ENCODE measurements around the gene TAF11. TPM values are rescaled to one million over a fixed set of nuclear protein-coding genes. Genes with fewer than 3 reads are reported as not detected.
A peak's percentile ranks its signal among the peaks of the same experiment; 100 is the strongest.

TAF11 gene
- total RNA-seq, 2 experiments from 2014 or later: 30.1 to 41.5 TPM

DNA sequence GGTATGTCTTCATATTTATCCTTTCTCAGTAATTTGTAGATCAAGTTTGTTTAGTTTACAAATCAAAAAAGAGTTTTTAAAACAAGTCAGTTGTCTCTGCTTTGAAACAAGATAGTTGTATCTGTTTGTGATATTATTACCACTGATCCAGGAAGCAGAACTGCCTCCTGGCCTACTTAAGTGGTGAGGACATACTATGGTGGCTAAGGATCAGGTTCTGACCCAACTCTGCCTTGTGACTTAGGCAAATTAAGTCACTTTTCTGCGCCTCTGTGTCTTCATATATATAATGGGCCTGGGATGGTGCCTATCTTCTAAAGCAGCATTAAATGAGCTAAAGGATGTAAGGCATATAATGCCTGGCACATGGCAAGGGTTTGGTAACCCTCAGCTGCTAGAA is 9.9 kb upstream of the TAF11 start:
- Histone ChIP-seq H2AFZ (ENCODE audit: low read length) (no peak overlapping the region), H3K4me3 (ENCODE audit: low read depth, low read length, poor library complexity, severe bottlenecking) (no peak overlapping the region), H3K36me3 (ENCODE audit: insufficient read depth, low read length) (no peaks in the 10 kb centered on the region), H3K27ac (ENCODE audit: low read depth, low read length, poor library complexity, severe bottlenecking) (no peak overlapping the region), H3K4me2 (ENCODE audit: low read length) (no peak overlapping the region), H3K4me1 (ENCODE audit: insufficient read depth, low read length, poor library complexity, severe bottlenecking) (peaks cover 9% of the 10 kb centered on the region), H4K20me1 (ENCODE audit: insufficient read depth, low read length) (no peaks in the 10 kb centered on the region), H3K9me2 (ENCODE audit: insufficient read depth, low read length) (no peaks in the 10 kb centered on the region), H3K9me3 (ENCODE audit: low read length) (no peaks in the 10 kb centered on the region), H3K79me2 (ENCODE audit: insufficient read depth, low read depth, low read length) (no peaks in the 10 kb centered on the region)
- TF ChIP-seq CTCF (conservative IDR thresholded peaks at IDR 0.05; ENCODE audit: low read length) (no peak), EZH2phosphoT487 (IDR thresholded peaks at IDR 0.05; ENCODE audit: borderline replicate concordance, low read depth, low read length) (no peak)
- no peak for DNase-seq (ENCODE audit: low spot score)
- POLR2A ChIA-PET: interaction anchor here (1.0 kb wide), 1 partner anchor 10 kb away, joined by 4 read pairs; the partner anchor contains the start of gene TAF11
- CTCF ChIA-PET (ENCODE audit: unreplicated experiment): no interaction called here
- intact Hi-C loops (cut with micrococcal nuclease; ENCODE audit: unreplicated experiment): no loop called here
- no TSS peak for BruUV-seq (replicated peaks)

- no peak for DNase-seq (ENCODE audit: low spot score)
- BruUV-seq (replicated peaks): no TSS peak
- ChIA-PET CTCF (ENCODE audit: unreplicated experiment) (no interaction called here), POLR2A (no interaction called here)
- no peaks in the 10 kb centered on the region for H4K20me1 ChIP-seq (ENCODE audit: insufficient read depth, low read length)
- no peak overlapping the region for H3K4me3 ChIP-seq (ENCODE audit: low read depth, low read length, poor library complexity, severe bottlenecking)
- H3K4me1 ChIP-seq (ENCODE audit: insufficient read depth, low read length, poor library complexity, severe bottlenecking): peaks cover 9% of the 10 kb centered on the region
- H3K79me2 ChIP-seq (ENCODE audit: insufficient read depth, low read depth, low read length): no peaks in the 10 kb centered on the region
- H3K9me2 ChIP-seq (ENCODE audit: insufficient read depth, low read length): no peaks in the 10 kb centered on the region
- no peak overlapping the region for H2AFZ ChIP-seq (ENCODE audit: low read length)
- no peak overlapping the region for H3K4me2 ChIP-seq (ENCODE audit: low read length)
- TF ChIP-seq EZH2phosphoT487 (IDR thresholded peaks at IDR 0.05; ENCODE audit: borderline replicate concordance, low read depth, low read length) (no peak), CTCF (conservative IDR thresholded peaks at IDR 0.05; ENCODE audit: low read length) (no peak)
- H3K27ac ChIP-seq (ENCODE audit: low read depth, low read length, poor library complexity, severe bottlenecking): no peak overlapping the region
- H3K9me3 ChIP-seq (ENCODE audit: low read length): no peaks in the 10 kb centered on the region
- intact Hi-C loops (cut with micrococcal nuclease; ENCODE audit: unreplicated experiment): no loop called here
- H3K36me3 ChIP-seq (ENCODE audit: insufficient read depth, low read length): no peaks in the 10 kb centered on the region
Measured at GRCh38 chr6:34897130-34897529, 9.3 kb upstream of the TAF11 start.

- BruUV-seq (replicated peaks): no TSS peak
- no peaks in the 10 kb centered on the region for H3K36me3 ChIP-seq (ENCODE audit: insufficient read depth, low read length)
- intact Hi-C loops (cut with micrococcal nuclease; ENCODE audit: unreplicated experiment): no loop called here
Measured at GRCh38 chr6:34894693-34895092, 6.9 kb upstream of the TAF11 start.

More at GRCh38 chr6:34894693-34895092, 6.9 kb upstream of the TAF11 start:
- TF ChIP-seq EZH2phosphoT487 (IDR thresholded peaks at IDR 0.05; ENCODE audit: borderline replicate concordance, low read depth, low read length) (no peak), CTCF (conservative IDR thresholded peaks at IDR 0.05; ENCODE audit: low read length) (no peak)
- ChIA-PET CTCF (ENCODE audit: unreplicated experiment) (no interaction called here), POLR2A (no interaction called here)
- Histone ChIP-seq H3K9me3 (ENCODE audit: low read length) (no peaks in the 10 kb centered on the region), H3K79me2 (ENCODE audit: insufficient read depth, low read depth, low read length) (no peaks in the 10 kb centered on the region), H3K4me2 (ENCODE audit: low read length) (0 out of 2 replicates have a peak overlapping the region, but pooled peaks have one; percentile 1), H3K4me3 (ENCODE audit: low read depth, low read length, poor library complexity, severe bottlenecking) (no peak overlapping the region), H4K20me1 (ENCODE audit: insufficient read depth, low read length) (no peaks in the 10 kb centered on the region), H3K9me2 (ENCODE audit: insufficient read depth, low read length) (no peaks in the 10 kb centered on the region), H3K27ac (ENCODE audit: low read depth, low read length, poor library complexity, severe bottlenecking) (no peak overlapping the region), H3K4me1 (ENCODE audit: insufficient read depth, low read length, poor library complexity, severe bottlenecking) (peaks cover 22% of the 10 kb centered on the region), H2AFZ (ENCODE audit: low read length) (no peak overlapping the region)
- DNase-seq (ENCODE audit: low spot score): no peak
